Ishikawa (cell line): ENCODE measurements around the gene TRAF3IP1.

Experiments used
- CEBPB ChIP-seq: IDR thresholded peaks from 2 replicates; pipeline ENCODE4 v1.6.1; 2012
- CREB1 ChIP-seq: IDR thresholded peaks from 2 replicates; pipeline ENCODE4 v1.6.1; 2012; ENCODE audit warnings: low read depth
- EGR1 ChIP-seq: IDR thresholded peaks from 2 replicates; pipeline ENCODE4 v1.6.1; 2012
- EP300 ChIP-seq: IDR thresholded peaks from 2 replicates; pipeline ENCODE4 v1.6.1; 2012; ENCODE audit warnings: borderline replicate concordance
- RAD21 ChIP-seq: IDR thresholded peaks from 2 replicates; pipeline ENCODE4 v1.6.1; 2012; ENCODE audit warnings: low read depth
- TAF1 ChIP-seq: IDR thresholded peaks from 2 replicates; pipeline ENCODE4 v1.6.1; 2012; ENCODE audit warnings: low read depth, mild to moderate bottlenecking
- TCF12 ChIP-seq: IDR thresholded peaks from 2 replicates; pipeline ENCODE4 v1.6.1; 2012; ENCODE audit warnings: low read depth
- TEAD4 ChIP-seq: IDR thresholded peaks from 2 replicates; pipeline ENCODE4 v1.6.1; 2012
- YY1 ChIP-seq: IDR thresholded peaks from 2 replicates; pipeline ENCODE4 v1.6.1; 2012; ENCODE audit warnings: low read depth
- ZBTB7A ChIP-seq: IDR thresholded peaks from 2 replicates; pipeline ENCODE4 v1.6.1; 2012; ENCODE audit warnings: low read depth
- TF ChIP-seq, protein P1 (sequence below): IDR thresholded peaks from 2 replicates; pipeline ENCODE4 v1.6.1; 2012; ENCODE audit warnings: low read depth, mild to moderate bottlenecking
- TF ChIP-seq, protein P2 (sequence below): IDR thresholded peaks from 2 replicates; pipeline ENCODE4 v1.6.1; 2012

DNA sequence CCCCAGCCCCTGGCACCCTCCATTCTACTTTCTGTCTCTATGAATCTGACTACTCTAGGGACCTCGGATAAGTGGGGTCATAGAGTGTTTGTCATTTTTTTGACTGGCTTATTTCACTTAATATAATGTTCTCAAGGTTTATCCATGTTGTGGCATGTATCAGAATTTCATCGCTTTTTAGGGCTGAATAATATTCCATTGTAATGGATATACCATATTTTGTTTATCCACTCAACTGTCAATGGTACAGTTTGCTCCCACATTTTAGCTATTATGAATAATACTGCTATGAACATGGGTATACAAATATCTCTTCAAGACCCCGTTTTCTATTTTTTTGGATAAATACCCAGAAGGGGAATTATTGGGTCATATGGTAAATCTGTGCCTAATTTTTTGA is 7.4 kb downstream of the TRAF3IP1 start:
- TF ChIP-seq, protein P1, sequence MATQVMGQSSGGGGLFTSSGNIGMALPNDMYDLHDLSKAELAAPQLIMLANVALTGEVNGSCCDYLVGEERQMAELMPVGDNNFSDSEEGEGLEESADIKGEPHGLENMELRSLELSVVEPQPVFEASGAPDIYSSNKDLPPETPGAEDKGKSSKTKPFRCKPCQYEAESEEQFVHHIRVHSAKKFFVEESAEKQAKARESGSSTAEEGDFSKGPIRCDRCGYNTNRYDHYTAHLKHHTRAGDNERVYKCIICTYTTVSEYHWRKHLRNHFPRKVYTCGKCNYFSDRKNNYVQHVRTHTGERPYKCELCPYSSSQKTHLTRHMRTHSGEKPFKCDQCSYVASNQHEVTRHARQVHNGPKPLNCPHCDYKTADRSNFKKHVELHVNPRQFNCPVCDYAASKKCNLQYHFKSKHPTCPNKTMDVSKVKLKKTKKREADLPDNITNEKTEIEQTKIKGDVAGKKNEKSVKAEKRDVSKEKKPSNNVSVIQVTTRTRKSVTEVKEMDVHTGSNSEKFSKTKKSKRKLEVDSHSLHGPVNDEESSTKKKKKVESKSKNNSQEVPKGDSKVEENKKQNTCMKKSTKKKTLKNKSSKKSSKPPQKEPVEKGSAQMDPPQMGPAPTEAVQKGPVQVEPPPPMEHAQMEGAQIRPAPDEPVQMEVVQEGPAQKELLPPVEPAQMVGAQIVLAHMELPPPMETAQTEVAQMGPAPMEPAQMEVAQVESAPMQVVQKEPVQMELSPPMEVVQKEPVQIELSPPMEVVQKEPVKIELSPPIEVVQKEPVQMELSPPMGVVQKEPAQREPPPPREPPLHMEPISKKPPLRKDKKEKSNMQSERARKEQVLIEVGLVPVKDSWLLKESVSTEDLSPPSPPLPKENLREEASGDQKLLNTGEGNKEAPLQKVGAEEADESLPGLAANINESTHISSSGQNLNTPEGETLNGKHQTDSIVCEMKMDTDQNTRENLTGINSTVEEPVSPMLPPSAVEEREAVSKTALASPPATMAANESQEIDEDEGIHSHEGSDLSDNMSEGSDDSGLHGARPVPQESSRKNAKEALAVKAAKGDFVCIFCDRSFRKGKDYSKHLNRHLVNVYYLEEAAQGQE, result no peak
- TF ChIP-seq RAD21, result no peak
- no peak for TF ChIP-seq CEBPB
- no peak for TF ChIP-seq CREB1
- TF ChIP-seq YY1, result no peak
- TF ChIP-seq, protein P2, sequence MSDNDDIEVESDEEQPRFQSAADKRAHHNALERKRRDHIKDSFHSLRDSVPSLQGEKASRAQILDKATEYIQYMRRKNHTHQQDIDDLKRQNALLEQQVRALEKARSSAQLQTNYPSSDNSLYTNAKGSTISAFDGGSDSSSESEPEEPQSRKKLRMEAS, result no peak
- no peak for TF ChIP-seq EGR1
- TF ChIP-seq ZBTB7A, result no peak
- TF ChIP-seq EP300, result no peak
- no peak for TF ChIP-seq TCF12
- TF ChIP-seq TAF1, result no peak
- TF ChIP-seq TEAD4, result no peak
